NCI-H2171 (cell line): ENCODE results near the gene GSX2.
"Not testable (repeated sequence)": the region's sequence is repeated elsewhere in the genome, so short reads cannot be mapped to it uniquely, and the experiment has no call there.

ENCODE experiments used
- DNase-seq: peaks from one replicate; lab custom pipeline; 2025; lab: John Stamatoyannopoulos, UW

GSX2 gene

GRCh38 chr4:54099748-54100574 is at the start of gene GSX2:
TSS of gene GSX2 (plus strand) at chr4:54100163. CDS start at chr4:54100345, 182 bp downstream.
- no peak for DNase-seq

GRCh38 chr4:54050214-54050904 is 49.6 kb upstream of the GSX2 start:
- no peak for DNase-seq

- not testable (repeated sequence) for DNase-seq
Observed at GRCh38 chr4:54053322-54053721, 46.6 kb upstream of the GSX2 start.

DNA sequence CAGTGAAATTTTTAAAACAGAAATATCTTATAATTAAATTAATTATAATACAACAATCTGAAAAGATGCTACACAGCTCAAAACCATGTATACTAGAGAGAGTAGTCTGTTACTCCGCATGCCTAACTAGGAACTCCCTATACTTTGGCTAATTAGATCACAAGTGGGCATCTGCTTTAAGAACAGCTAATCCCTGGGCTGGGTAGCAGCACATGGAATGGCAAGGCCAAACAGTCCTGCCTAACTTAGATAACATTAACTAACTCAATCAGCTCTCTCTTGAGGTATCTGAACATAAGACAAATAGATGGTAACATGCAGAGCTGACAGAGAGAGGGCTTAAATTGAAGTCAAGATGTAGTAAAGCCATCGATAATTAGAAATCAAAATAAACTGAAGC is 45.5 kb upstream of the GSX2 start:
- no peak for DNase-seq

DNA sequence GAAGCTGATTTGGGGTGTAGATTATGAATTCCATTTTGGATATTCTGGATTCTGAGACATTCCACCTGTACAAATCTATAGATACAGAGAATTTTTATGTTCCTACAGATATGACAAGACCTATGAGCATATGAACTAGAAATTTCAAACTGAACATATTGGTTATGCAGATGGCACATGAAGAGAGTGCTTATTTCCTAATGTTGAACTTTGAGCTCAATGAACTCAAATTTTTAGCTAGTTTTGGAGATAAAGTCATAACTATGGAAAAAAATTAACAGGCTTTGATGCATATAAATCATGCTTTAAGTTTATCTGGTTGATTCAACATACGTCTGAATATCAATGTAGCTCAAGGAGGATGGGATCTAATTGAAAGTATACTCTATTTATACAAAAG is 44.5 kb upstream of the GSX2 start:
- DNase-seq, result no peak

GRCh38 chr4:54056360-54056759 is 43.6 kb upstream of the GSX2 start:
- no peak for DNase-seq

- no peak for DNase-seq
Observed at GRCh38 chr4:54058171-54058570, 41.8 kb upstream of the GSX2 start.

DNA sequence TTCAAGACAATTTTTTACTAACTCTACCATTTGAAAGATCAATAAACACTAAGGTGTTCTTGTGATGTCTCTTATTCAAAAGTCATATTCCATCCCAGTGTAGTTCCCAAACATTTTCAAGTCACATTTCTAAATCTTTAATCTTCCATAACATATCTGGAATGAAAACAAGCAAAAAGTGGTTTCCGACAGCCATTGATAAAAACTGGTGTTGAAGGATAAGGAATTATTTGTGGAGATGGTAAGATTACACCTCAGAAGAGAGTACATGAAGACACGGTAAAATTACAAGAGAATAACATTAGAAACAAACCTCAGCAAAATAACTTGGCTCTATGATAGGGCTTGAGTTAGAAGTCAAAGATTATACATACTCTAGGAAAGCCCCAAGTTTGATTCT is 39.8 kb upstream of the GSX2 start:
- DNase-seq, result no peak

GRCh38 chr4:54061067-54061466 is 38.9 kb upstream of the GSX2 start:
- DNase-seq, result no peak

- DNase-seq, result no peak
Observed at GRCh38 chr4:54061873-54062272, 38.1 kb upstream of the GSX2 start.

- DNase-seq, result no peak
Observed at GRCh38 chr4:54062392-54062791, 37.6 kb upstream of the GSX2 start.

GRCh38 chr4:54063229-54063628 is 36.7 kb upstream of the GSX2 start:
- DNase-seq, result no peak

- no peak for DNase-seq
Observed at GRCh38 chr4:54063737-54064316, 36.1 kb upstream of the GSX2 start.

GRCh38 chr4:54064317-54065111 is 35.4 kb upstream of the GSX2 start, which contains the start of gene CHIC2:
TSS of gene CHIC2 (minus strand) at chr4:54064605. CDS start at chr4:54064300, 305 bp downstream.
- peak; percentile 80 for DNase-seq

DNA sequence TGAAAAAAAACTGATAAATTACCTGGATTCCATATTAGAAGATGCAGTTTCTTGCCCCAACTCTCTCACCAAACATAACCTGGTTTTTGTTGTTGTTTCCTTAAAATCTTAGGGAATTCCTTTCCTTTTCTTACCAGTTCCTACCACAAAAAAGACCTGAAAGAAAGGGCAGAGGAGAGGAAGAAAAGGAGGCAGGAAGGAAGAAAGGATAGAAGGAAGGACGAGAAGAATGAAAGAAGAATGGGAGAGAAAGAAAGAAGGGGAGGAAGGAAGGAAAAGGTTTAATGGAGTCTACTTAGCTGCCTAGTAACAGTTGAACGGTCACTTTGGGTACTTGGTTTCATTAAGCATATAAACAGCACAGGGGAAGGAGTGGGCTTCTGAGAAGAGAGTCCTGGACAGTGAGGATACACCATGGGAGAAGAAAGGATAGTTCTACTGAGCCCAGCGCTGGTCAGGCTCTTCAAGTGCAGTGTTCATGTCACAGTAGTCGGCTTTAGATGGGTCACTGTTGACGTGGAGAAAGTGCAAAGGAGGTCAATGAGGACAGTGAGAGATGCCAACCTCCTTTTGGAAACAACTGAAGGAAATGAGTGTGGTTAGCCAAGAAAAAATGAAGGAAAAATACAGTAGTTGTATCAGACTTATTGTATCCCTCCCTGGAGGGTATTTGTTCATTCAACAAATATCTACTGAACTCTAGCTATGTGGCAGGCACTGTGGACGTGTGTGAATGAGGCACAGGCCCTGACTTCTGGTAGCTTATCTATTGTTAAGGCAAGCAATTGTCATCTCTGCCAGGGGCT is 34.5 kb upstream of the GSX2 start:
- DNase-seq, result no peak

GRCh38 chr4:54066088-54066415 is 33.9 kb upstream of the GSX2 start:
- no peak for DNase-seq

DNA sequence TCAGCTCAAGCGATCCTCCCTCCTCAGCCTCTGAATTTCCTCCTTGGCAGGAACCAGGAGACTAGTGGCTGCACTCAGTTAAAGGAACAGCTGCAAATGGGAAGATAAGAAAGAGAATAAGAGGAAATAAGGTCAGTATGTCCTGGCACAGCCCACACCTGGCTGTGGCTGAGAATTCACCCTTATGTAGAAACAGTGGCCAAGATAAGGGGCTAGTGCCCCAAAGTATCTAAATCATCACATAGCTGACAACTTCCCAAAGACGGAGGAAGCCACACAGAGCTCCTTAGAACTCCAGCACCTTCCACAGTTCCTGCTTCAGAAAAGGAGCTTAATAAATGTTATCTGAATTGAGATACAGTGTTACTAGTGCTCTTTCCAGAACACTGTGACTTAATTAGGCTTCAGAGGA is 33.2 kb upstream of the GSX2 start:
- no peak for DNase-seq

DNA sequence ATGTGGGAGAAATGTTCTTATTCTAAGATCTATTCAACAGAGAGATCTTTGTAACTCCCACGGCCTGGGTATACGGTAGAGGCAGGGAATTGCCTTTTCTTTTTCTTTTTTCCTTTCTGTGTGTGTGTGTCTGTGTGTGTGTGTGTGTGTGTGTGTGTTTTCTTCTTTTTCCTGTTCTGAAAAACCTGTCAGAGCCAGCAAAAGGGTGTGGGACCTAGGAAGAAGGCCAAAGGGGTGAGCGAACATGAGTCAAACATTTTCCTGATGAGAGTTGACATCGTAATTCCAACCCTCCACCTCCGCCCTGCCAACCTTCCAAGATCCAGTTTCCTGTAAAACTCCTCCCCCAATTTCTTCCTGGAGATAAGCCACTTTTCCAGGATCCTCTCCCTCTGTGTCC is 32.8 kb upstream of the GSX2 start:
- no peak for DNase-seq

- no peak for DNase-seq
Observed at GRCh38 chr4:54073271-54073880, 26.6 kb upstream of the GSX2 start.

- DNase-seq, result no peak
Observed at GRCh38 chr4:54074381-54074780, 25.6 kb upstream of the GSX2 start.

DNA sequence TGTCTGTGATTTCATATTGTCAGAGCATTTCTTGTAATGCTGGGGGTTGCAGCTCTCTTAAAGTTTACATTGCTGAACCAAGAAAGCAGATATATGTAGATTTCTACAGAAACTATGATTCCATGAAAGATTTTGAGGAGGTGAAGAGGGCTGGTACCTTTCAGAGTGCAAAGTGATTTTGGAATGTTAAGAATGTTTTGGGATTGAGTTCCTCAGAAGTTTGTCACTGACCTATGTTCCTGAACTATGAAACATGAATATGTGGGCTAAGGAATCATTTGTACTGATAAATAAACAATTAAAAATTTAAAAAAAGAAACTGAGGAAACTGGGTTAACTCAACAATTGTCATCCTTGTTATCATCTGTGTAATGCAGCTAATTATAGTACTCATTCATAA is 23.3 kb upstream of the GSX2 start:
- DNase-seq, result no peak
